Mesendoderm (in vitro differentiated cells): ENCODE data around the gene PTPN18.

Experiments
- DNase-seq: peaks from one replicate; pipeline ENCODE4 v3.0.0; 2013
- H2AK5ac ChIP-seq: 2 replicates; pipeline ENCODE4 v1.6.1; 2013; ENCODE audit warnings: low read length, inconsistent platforms
- H2BK120ac ChIP-seq: 2 replicates; pipeline ENCODE4 v1.6.1; 2013; ENCODE audit warnings: low read depth, mild to moderate bottlenecking, low read length, moderate library complexity, mixed read lengths
- H2BK15ac ChIP-seq: replicated peaks from 2 replicates; pipeline ENCODE4 v1.6.1; 2013; ENCODE audit warnings: low read depth, mild to moderate bottlenecking, moderate library complexity
- H2BK5ac ChIP-seq: 2 replicates; pipeline ENCODE4 v1.6.1; 2013; ENCODE audit warnings: low read length, inconsistent platforms
- H3K18ac ChIP-seq: 2 replicates; pipeline ENCODE4 v1.6.1; 2013; ENCODE audit warnings: mild to moderate bottlenecking, low read length, mixed read lengths
- H3K23ac ChIP-seq: one replicate; pipeline ENCODE4 v1.6.1; 2013; ENCODE audit warnings: low read length
- H3K27ac ChIP-seq: 2 replicates; pipeline ENCODE4 v1.5.1; 2013; ENCODE audit warnings: low read depth, mild to moderate bottlenecking, inconsistent platforms, low read length, moderate library complexity
- H3K27me3 ChIP-seq: 2 replicates; pipeline ENCODE4 v1.6.1; 2013; ENCODE audit warnings: low read length, control low read depth, mild to moderate bottlenecking, inconsistent platforms; ENCODE audit not compliant: insufficient read depth, poor library complexity
- H3K36me3 ChIP-seq: 2 replicates; pipeline ENCODE4 v1.6.1; 2013; ENCODE audit warnings: low read length, inconsistent platforms; ENCODE audit not compliant: control insufficient read depth, insufficient read depth
- H3K4ac ChIP-seq: one replicate; pipeline ENCODE4 v1.6.1; 2013; ENCODE audit warnings: low read depth, mild to moderate bottlenecking, low read length, moderate library complexity
- H3K4me1 ChIP-seq: 2 replicates; pipeline ENCODE4 v1.6.1; 2013; ENCODE audit warnings: low read depth, low read length, inconsistent platforms; ENCODE audit not compliant: control insufficient read depth
- H3K4me2 ChIP-seq: 2 replicates; pipeline ENCODE4 v1.6.1; 2013; ENCODE audit warnings: low read length
- H3K4me3 ChIP-seq: 2 replicates; pipeline ENCODE4 v1.5.1; 2013; ENCODE audit warnings: mild to moderate bottlenecking, low read length
- H3K56ac ChIP-seq: one replicate; pipeline ENCODE4 v1.6.1; 2013; ENCODE audit warnings: low read length
- H3K79me1 ChIP-seq: 2 replicates; pipeline ENCODE4 v1.6.1; 2013; ENCODE audit warnings: low read length, inconsistent platforms
- H3K79me2 ChIP-seq: 2 replicates; pipeline ENCODE4 v1.6.1; 2013; ENCODE audit warnings: mild to moderate bottlenecking, low read length; ENCODE audit not compliant: control insufficient read depth, insufficient read depth
- H3K9ac ChIP-seq: 2 replicates; pipeline ENCODE4 v1.6.1; 2013; ENCODE audit warnings: low read length, inconsistent platforms
- H4K5ac ChIP-seq: one replicate; pipeline ENCODE4 v1.6.1; 2013; ENCODE audit warnings: low read length
- H4K8ac ChIP-seq: one replicate; pipeline ENCODE4 v1.6.1; 2013; ENCODE audit warnings: low read depth, mild to moderate bottlenecking, control low read depth, low read length, moderate library complexity
- WGBS: extraction: QIAGEN DNeasy Blood & Tissue Kit; methylation state at CpG from one replicate; pipeline ENCODE4 v1.1.7; 2013; ENCODE audit warnings: low lambda C conversion rate, missing lambda C conversion rate; ENCODE audit not compliant: insufficient coverage; ENCODE audit errors: extremely low coverage; 5-methylcytosine and 5-hydroxymethylcytosine counted together

Gene PTPN18

DNA sequence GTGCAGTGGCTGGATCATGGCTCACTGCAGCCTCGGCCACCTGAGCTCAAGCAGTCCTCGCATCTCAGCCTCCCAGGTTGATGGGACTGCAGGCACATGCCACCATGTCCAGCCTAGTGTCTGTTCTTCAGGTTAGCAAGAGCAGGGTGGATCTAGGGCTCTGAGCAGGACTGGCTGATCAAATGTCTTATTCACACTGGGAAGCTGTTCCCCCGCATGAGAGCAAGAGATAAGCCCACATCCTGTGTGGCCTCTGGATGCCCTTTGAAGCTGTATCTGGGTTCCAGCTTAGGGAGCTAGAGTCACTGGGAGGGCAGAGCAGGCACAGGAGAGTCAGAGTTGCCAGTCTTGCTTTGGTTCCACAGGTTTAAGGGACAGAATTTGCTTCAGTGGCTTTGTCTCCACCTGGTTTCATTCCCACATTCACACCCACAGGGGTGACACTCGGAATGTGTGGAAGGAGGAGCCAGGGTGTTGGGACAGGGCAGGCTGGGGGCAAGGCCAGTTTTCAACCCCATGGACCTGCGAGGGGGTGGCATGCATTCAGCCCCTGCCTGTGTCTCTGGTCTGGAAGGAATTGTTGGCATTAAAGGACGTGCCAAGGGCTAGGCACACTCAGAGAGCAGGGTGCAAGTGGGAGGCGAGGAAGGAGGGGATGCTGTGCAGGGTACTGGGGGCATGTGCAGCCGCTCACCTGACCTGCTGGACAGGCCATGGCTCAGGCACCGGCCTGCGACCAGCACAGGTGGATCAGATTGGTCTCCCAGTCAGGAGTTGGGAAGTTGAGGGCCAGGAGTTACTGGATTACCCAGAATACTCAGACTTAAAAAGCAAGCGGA, 24.5 kb downstream of the PTPN18 start:
- Histone ChIP-seq H3K36me3 (no peaks in the 10 kb centered on the region), H3K4ac (no peak overlapping the region), H3K18ac (no peak overlapping the region), H2BK15ac (no peak overlapping the region), H3K79me2 (no peaks in the 10 kb centered on the region), H3K79me1 (no peaks in the 10 kb centered on the region), H3K9ac (no peak overlapping the region), H2BK120ac (no peak overlapping the region), H3K4me1 (peaks cover 3% of the 10 kb centered on the region), H2AK5ac (no peak overlapping the region), H3K27ac (no peak overlapping the region), H3K27me3 (no peaks in the 10 kb centered on the region), H4K8ac (no peak overlapping the region), H3K4me3 (no peak overlapping the region), H3K23ac (no peak overlapping the region), H3K56ac (no peak overlapping the region), H4K5ac (no peak overlapping the region), H2BK5ac (no peak overlapping the region), H3K4me2 (no peak overlapping the region)
- DNase-seq, result peak; percentile 41
- WGBS, result no CpG with 5 or more reads among the region's 11 CpGs

DNA sequence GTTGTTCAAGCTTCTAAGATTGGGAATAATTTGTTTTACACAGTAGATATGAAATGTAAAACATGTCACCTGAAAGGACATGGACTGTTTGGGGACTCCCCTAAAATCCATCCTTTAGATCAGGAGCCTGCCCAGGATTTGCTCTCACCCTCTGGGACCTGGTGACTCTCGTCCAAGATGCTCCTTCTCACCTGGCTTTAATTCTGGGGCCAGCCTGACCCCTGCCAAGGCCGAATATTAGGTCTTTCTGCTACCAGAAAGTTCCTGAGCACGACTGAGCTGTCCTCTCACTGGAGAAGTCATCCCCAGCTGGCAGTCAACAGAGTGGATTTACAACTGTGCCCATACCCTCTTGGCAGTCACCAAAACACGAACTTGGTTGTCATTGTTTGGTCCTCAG, 25.3 kb downstream of the PTPN18 start:
- no peak overlapping the region for H4K8ac ChIP-seq
- H3K23ac ChIP-seq, result no peak overlapping the region
- no peaks in the 10 kb centered on the region for H3K27me3 ChIP-seq
- no peak overlapping the region for H3K4me3 ChIP-seq
- no peak overlapping the region for H3K18ac ChIP-seq
- no peak overlapping the region for H2AK5ac ChIP-seq
- WGBS, result no CpG with 5 or more reads among the region's 4 CpGs
- H3K27ac ChIP-seq, result no peak overlapping the region
- no peak overlapping the region for H3K4ac ChIP-seq
- H2BK5ac ChIP-seq, result no peak overlapping the region
- no peak for DNase-seq
- no peaks in the 10 kb centered on the region for H3K79me1 ChIP-seq
- no peak overlapping the region for H3K4me2 ChIP-seq
- H2BK120ac ChIP-seq, result no peak overlapping the region
- no peak overlapping the region for H3K56ac ChIP-seq
- H3K4me1 ChIP-seq, result peaks cover 3% of the 10 kb centered on the region
- no peak overlapping the region for H2BK15ac ChIP-seq
- no peaks in the 10 kb centered on the region for H3K79me2 ChIP-seq
- H3K36me3 ChIP-seq, result no peaks in the 10 kb centered on the region
- H4K5ac ChIP-seq, result no peak overlapping the region
- H3K9ac ChIP-seq, result no peak overlapping the region

DNA sequence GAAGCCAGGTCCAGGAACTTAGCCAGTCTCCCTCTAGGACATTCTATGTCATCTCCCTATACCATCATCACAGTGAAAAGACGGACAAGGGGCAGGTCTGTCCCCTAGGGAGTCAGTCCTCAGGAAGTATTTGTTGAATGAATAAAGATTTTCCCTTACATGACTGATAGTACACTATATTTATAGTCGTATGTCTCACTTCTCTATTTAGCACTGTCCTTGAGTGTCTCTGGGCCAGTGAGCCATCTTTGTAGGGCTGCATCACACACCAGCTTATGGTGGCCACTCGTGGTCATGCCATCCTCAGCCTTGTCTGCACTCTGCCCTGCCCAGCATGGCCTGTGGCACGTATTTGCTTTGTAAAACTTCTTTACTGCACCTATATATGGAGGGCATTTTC, 25.8 kb downstream of the PTPN18 start:
- Histone ChIP-seq H3K18ac (no peak overlapping the region), H3K79me2 (no peaks in the 10 kb centered on the region), H3K27me3 (no peaks in the 10 kb centered on the region), H4K8ac (no peak overlapping the region), H3K9ac (no peak overlapping the region), H3K36me3 (no peaks in the 10 kb centered on the region), H3K4ac (no peak overlapping the region), H2AK5ac (no peak overlapping the region), H2BK120ac (no peak overlapping the region), H3K4me1 (peaks cover 3% of the 10 kb centered on the region), H3K4me3 (no peak overlapping the region), H3K79me1 (no peaks in the 10 kb centered on the region), H3K23ac (no peak overlapping the region), H4K5ac (no peak overlapping the region), H3K27ac (no peak overlapping the region), H3K4me2 (no peak overlapping the region), H3K56ac (no peak overlapping the region), H2BK5ac (no peak overlapping the region), H2BK15ac (no peak overlapping the region)
- WGBS, result no CpG with 5 or more reads among the region's 4 CpGs
- DNase-seq, result no peak

DNA sequence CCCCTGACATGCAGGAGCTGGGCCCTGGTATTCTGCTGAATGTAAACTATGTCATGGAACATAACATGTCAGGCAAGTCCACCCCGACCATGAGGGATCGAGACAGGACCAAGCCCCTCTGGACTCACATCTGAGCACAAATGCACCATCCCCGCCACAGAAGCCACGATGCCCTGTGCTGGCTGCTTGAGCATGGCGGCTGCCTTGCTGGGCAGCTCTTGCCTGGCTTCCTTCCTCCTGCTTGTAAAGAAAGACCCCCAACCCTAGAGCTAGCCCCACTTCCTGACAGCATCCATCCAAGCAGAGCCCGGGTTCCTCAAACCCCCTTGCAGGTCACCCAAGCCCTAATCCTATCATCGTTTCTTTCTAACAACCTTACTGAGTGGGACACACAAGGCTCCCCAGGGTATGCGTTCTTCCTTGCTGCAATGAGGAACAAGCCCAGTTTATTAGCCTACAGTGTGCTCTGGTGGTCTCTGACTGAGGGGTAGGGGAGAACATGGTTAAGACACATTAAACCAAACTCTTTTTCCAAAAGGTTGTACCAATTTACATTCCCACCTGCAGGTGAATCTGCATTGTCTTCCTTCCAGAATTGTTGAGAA, 26.6 kb downstream of the PTPN18 start:
- Histone ChIP-seq H3K79me2 (no peaks in the 10 kb centered on the region), H3K56ac (no peak overlapping the region), H3K27me3 (no peaks in the 10 kb centered on the region), H3K4me1 (peaks cover 3% of the 10 kb centered on the region), H2BK15ac (no peak overlapping the region), H3K4me2 (no peak overlapping the region), H3K23ac (no peak overlapping the region), H3K9ac (no peak overlapping the region), H3K4ac (no peak overlapping the region), H4K8ac (no peak overlapping the region), H3K79me1 (no peaks in the 10 kb centered on the region), H3K18ac (no peak overlapping the region), H3K27ac (no peak overlapping the region), H4K5ac (no peak overlapping the region), H3K4me3 (no peak overlapping the region), H2AK5ac (no peak overlapping the region), H2BK120ac (no peak overlapping the region), H2BK5ac (no peak overlapping the region), H3K36me3 (no peaks in the 10 kb centered on the region)
- WGBS, result no CpG with 5 or more reads among the region's 8 CpGs
- no peak for DNase-seq

DNA sequence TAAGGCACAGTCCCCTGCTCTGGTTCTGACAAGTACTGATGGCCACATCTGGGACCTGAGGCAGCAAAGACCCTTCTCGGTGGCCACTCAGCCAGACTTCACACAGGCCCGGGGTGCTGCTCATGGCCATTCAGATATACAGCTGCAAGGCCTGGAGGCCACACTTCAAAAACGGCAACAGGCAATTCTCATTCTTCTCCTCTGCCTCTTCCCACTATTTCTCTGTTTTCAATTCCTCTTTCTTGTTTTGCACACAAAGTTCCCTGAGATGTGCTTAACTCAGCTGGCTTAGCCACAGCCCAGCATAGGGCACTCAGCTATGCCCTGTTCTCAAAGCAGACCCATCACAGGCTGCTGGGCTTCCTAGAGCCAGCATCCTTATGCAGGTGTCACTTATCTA, 29.9 kb downstream of the PTPN18 start:
- DNase-seq, result no peak
- Histone ChIP-seq H3K27ac (no peak overlapping the region), H2AK5ac (no peak overlapping the region), H3K36me3 (no peaks in the 10 kb centered on the region), H2BK5ac (no peak overlapping the region), H3K9ac (no peak overlapping the region), H3K79me2 (no peaks in the 10 kb centered on the region), H3K4me1 (no peaks in the 10 kb centered on the region), H3K4ac (no peak overlapping the region), H3K23ac (no peak overlapping the region), H3K18ac (no peak overlapping the region), H2BK15ac (no peak overlapping the region), H3K56ac (no peak overlapping the region), H3K79me1 (no peaks in the 10 kb centered on the region), H4K8ac (no peak overlapping the region), H3K4me2 (no peak overlapping the region), H4K5ac (no peak overlapping the region), H2BK120ac (no peak overlapping the region), H3K4me3 (no peak overlapping the region), H3K27me3 (no peaks in the 10 kb centered on the region)
- no CpG with 5 or more reads among the region's 3 CpGs for WGBS

DNA sequence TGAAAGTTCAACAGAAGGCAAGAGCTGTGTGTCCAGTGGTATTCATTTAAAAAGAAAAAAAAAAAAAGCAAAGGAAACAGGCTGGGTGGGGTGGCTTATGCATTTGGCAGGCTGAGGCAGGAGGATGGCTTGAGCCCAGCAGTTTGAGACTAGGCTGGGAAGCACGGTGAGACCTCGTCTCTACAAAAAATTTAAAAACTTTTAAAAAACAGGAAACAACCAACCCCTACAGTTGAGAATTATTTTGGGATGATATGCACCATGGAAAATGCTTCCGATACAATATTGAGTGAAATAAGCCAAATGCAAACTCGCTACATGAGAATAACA, 31.2 kb downstream of the PTPN18 start:
- Histone ChIP-seq H3K27ac (no peak overlapping the region), H3K9ac (no peak overlapping the region), H3K56ac (no peak overlapping the region), H3K18ac (no peak overlapping the region), H4K5ac (no peak overlapping the region), H3K36me3 (no peaks in the 10 kb centered on the region), H3K79me2 (no peaks in the 10 kb centered on the region), H3K4me2 (no peak overlapping the region), H3K4me3 (no peak overlapping the region), H3K23ac (no peak overlapping the region), H2BK15ac (no peak overlapping the region), H2BK5ac (no peak overlapping the region), H4K8ac (no peak overlapping the region), H3K27me3 (no peaks in the 10 kb centered on the region), H3K4me1 (no peaks in the 10 kb centered on the region), H2AK5ac (no peak overlapping the region), H3K79me1 (no peaks in the 10 kb centered on the region), H3K4ac (no peak overlapping the region), H2BK120ac (no peak overlapping the region)
- no peak for DNase-seq
- WGBS, result no CpG with 5 or more reads among the region's 4 CpGs
